Measurements from ENCODE around the gene OTUB2.

- TF ChIP-seq EZH2phosphoT487 (IDR thresholded peaks at IDR 0.05; ENCODE audit: borderline replicate concordance, low read length) (no peak), CTCF (IDR thresholded peaks at IDR 0.05; ENCODE audit: low read depth, low read length, poor library complexity, severe bottlenecking) (no peak)
Measured at GRCh38 chr14:94028450-94028826, 2.3 kb downstream of the OTUB2 start.
